Activated CD4-positive, alpha-beta memory T cell treated with anti-CD3 and anti-CD28 coated beads for 36 hours (primary cell): ENCODE measurements around the gene ACTR6. TPM values are rescaled to one million over a fixed set of nuclear protein-coding genes. Genes with fewer than 3 reads are reported as not detected.
"Not testable (repeated sequence)": the region's sequence is repeated elsewhere in the genome, so short reads cannot be mapped to it uniquely, and the experiment has no call there.

ENCODE experiments used
- CTCF ChIA-PET: fragments of 350-600 bp; sonication (Branson Sonifier 250); formaldehyde crosslinking; loops from one replicate; lab custom pipeline; 2021; ENCODE audit warnings: antibody characterized with exemption, inconsistent platforms; lab: Charles Lee
- POLR2A ChIA-PET: fragments of 350-600 bp; sonication (Branson Sonifier 250); formaldehyde crosslinking; loops from one replicate; lab custom pipeline; 2021; ENCODE audit warnings: antibody characterized with exemption; lab: Charles Lee
- DNase-seq: peaks from one replicate; pipeline ENCODE4 v3.0.0-alpha.2; 2020
- H3K27ac Mint-ChIP-seq: one replicate; pipeline ENCODE4 v1.8.0; 2021; ENCODE audit warnings: mixed read lengths
- H3K27me3 Mint-ChIP-seq: one replicate; pipeline ENCODE4 v1.8.0; 2021; ENCODE audit warnings: mixed read lengths
- H3K36me3 Mint-ChIP-seq: one replicate; pipeline ENCODE4 v1.8.0; 2021; ENCODE audit warnings: mixed read lengths
- H3K4me1 Mint-ChIP-seq: one replicate; pipeline ENCODE4 v1.8.0; 2021; ENCODE audit warnings: low read depth, mixed read lengths
- H3K4me3 Mint-ChIP-seq: one replicate; pipeline ENCODE4 v1.8.0; 2021; ENCODE audit warnings: mild to moderate bottlenecking, mixed read lengths
- H3K9me3 Mint-ChIP-seq: one replicate; pipeline ENCODE4 v1.8.0; 2021; ENCODE audit warnings: mixed read lengths
- intact Hi-C: fragments of 100-400 bp; cut with micrococcal nuclease; formaldehyde crosslinking; loops from one replicate; pipeline ENCODE4 v1.15.1; 2023
- total RNA-seq, 2 experiments: library from RNA; stranded (reverse); gene quantifications; one replicate each; pipeline ENCODE4 v1.2.3, GENCODE V29; 2021

ACTR6 gene
- total RNA-seq, 2 experiments from 2014 or later: 58.3 to 60.3 TPM

DNA sequence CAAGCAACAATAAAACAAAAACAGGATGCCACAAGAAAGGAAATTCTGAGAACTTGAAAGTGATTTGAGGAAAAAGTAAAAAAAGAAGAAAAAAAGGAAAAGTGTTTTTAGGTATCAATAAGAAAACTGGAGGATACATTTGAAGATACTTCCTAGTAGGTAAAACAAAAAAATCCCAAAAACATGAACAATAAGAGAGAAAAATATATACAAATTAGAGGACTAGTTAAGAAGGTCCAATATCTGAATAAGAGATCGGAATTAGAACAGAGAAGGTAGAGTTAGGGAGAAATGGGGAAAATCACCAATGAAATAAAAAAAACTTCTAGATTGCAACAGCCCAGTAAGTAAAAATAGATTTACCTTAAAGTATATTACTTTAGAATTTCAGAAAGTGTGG is 57.5 kb downstream of the ACTR6 start:
- Mint-ChIP-seq H3K27ac (no peak overlapping the region), H3K4me3 (no peak overlapping the region), H3K9me3 (no peaks in the 10 kb centered on the region), H3K36me3 (no peaks in the 10 kb centered on the region), H3K4me1 (no peaks in the 10 kb centered on the region), H3K27me3 (no peaks in the 10 kb centered on the region)
- no peak for DNase-seq
- intact Hi-C loops: no loop called here
- CTCF ChIA-PET: interaction anchor here (1.2 kb wide), 1 partner anchor 23 kb away, joined by 3 read pairs; no protein-coding TSS in a partner anchor
- POLR2A ChIA-PET: no interaction called here

DNA sequence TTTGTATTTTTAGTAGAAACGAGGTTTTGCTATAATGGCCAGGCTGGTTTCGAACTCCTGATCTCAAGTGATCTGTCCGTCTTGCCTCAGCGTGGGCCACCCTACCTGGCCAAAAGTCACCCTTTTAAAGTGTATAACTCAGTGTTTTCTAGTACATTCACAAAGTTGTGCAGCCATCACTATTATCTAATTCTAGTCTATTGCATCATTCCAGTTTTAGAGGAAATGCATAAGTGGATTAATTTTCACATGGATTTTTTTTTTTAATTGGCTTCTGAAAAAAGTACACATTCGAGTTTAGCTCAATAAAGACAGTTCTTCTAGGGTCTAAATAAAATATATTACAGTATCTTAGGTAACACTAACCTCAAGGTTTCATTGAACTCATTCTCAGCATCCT is 62.5 kb downstream of the ACTR6 start:
- no peaks in the 10 kb centered on the region for H3K27me3 Mint-ChIP-seq
- no peaks in the 10 kb centered on the region for H3K9me3 Mint-ChIP-seq
- peaks cover 1% of the 10 kb centered on the region for H3K4me1 Mint-ChIP-seq
- POLR2A ChIA-PET: no interaction called here
- CTCF ChIA-PET: no interaction called here
- H3K27ac Mint-ChIP-seq: no peak overlapping the region
- no peak for DNase-seq
- no peaks in the 10 kb centered on the region for H3K36me3 Mint-ChIP-seq
- intact Hi-C loops: loop anchor here (10.0 kb wide), 2 partner anchors 1022 to 1618 kb away; partner anchors contain the start of genes APAF1, IKBIP and UTP20
- no peak overlapping the region for H3K4me3 Mint-ChIP-seq

DNA sequence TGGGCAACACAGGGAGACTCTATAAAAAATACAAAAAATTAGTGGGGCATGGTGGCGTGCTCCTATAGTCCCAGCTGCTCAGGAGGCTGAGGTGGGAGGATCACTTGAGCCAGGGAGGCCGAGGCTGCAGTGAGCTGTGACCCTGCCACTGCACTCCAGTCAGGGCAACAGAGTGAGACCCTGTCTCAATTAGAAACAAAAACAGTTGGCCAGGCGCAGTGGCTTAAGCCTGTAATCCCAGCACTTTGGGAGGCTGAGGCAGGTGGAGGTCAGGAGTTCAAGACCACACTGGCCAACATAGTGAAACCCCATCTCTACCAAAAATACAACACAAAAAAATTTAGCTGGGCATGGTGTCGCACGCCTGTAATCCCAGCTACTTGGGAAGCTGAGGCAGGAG is 64.5 kb downstream of the ACTR6 start:
- H3K27me3 Mint-ChIP-seq, H3K27ac Mint-ChIP-seq, H3K36me3 Mint-ChIP-seq, H3K4me3 Mint-ChIP-seq, CTCF ChIA-PET, H3K9me3 Mint-ChIP-seq, DNase-seq: not testable (repeated sequence)
- intact Hi-C loops: loop anchor here (5.0 to 10.0 kb wide), 4 partner anchors 1020 to 1763 kb away; partner anchors contain the start of genes APAF1, IKBIP and UTP20
- POLR2A ChIA-PET: interaction anchor here (0.7 kb wide), 1 partner anchor 95 kb away, joined by 4 read pairs; no protein-coding TSS in a partner anchor
- H3K4me1 Mint-ChIP-seq: peaks cover 14% of the 10 kb centered on the region

DNA sequence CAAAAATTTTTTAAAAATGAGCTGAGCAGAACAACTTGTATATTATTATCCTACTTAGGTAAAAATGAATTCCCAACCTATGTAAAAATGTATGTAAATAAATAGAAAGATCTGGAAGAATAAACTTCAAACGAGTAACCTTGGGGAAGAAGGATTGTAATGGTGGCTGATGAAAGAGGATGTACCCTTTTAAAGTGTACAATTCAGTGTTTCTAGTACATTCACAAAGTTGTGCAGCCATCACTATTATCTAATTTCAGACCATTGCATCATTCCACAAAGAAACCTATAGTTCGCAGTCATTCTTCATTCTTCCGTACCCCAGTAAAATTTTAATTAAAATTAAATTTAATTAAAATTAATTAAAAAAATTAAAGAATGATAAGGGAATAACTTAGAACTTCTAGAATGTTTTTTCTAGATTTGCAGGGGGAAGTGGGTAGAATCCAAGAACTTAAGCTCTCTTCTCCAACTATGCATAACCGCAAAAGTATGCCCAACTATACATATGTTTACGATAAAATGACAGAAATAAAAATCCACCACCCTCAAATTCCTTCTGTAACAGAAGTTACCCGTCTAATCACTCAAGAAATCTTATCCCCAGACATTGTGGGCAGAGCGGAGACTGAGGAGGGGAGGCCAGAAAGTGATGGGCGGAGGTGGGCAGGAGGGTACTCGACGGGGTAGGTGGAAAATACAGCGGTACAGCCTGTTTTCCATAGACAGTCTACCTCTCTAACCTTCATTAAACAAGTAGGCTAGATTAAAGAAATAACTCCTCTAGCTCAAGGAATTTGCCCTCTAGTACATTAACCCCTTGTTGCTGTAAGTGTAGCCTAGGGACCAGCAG is 65.3 kb downstream of the ACTR6 start:
- ChIA-PET POLR2A (interaction anchor here (3.1 kb wide), 1 partner anchor 65 kb away, joined by 17 read pairs; the partner anchor contains the start of gene ACTR6), CTCF (interaction anchor here (0.9 to 1.5 kb wide), 4 partner anchors 66 to 476 kb away, joined by 3 to 4 read pairs (median 4); partner anchors contain the start of gene ACTR6)
- no peaks in the 10 kb centered on the region for H3K36me3 Mint-ChIP-seq
- H3K27ac Mint-ChIP-seq: peak overlapping the region; percentile 96
- peak overlapping the region; percentile 94 for H3K4me3 Mint-ChIP-seq
- no peak for DNase-seq
- no peaks in the 10 kb centered on the region for H3K9me3 Mint-ChIP-seq
- H3K27me3 Mint-ChIP-seq: no peaks in the 10 kb centered on the region
- intact Hi-C loops: loop anchor here (2.0 to 10.0 kb wide), 5 partner anchors 1019 to 1764 kb away; partner anchors contain the start of genes APAF1, IKBIP and UTP20
- H3K4me1 Mint-ChIP-seq: peaks cover 18% of the 10 kb centered on the region

DNA sequence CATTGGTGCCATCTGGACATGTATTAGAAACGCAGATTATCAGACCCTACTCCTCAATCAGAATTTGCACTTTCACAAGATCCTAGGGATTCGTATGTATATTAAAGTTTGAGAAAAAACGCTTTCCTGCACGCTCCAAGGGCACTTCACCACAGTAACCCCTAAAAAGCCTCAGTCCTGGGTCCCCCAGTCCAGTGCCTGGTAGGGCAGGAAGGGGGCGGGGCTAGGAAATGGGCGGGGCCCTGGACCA is 65.9 kb downstream of the ACTR6 start:
- DNase-seq: peak; percentile 94
- H3K36me3 Mint-ChIP-seq: no peaks in the 10 kb centered on the region
- H3K27ac Mint-ChIP-seq: peak overlapping the region; percentile 96
- H3K4me1 Mint-ChIP-seq: peaks cover 20% of the 10 kb centered on the region
- intact Hi-C loops: loop anchor here (2.0 to 10.0 kb wide), 5 partner anchors 1018 to 1764 kb away; partner anchors contain the start of genes APAF1, IKBIP and UTP20
- H3K4me3 Mint-ChIP-seq: peak overlapping the region; percentile 94
- H3K27me3 Mint-ChIP-seq: no peaks in the 10 kb centered on the region
- no peaks in the 10 kb centered on the region for H3K9me3 Mint-ChIP-seq
- CTCF ChIA-PET: interaction anchor here (0.8 to 1.5 kb wide), 5 partner anchors 66 to 476 kb away, joined by 3 to 4 read pairs (median 4); partner anchors contain the start of gene ACTR6
- POLR2A ChIA-PET: interaction anchor here (3.1 kb wide), 1 partner anchor 66 kb away, joined by 17 read pairs; the partner anchor contains the start of gene ACTR6

GRCh38 chr12:100266835-100267602 is 66.4 kb downstream of the ACTR6 start, which contains the start of the genes DEPDC4 and SCYL2:
Gene DEPDC4 (minus strand): TSS chr12:100267079. CDS start chr12:100267076, 3 bp downstream.
Gene SCYL2 (plus strand): TSS chr12:100267177. CDS start chr12:100282971, 15,794 bp downstream.
- H3K9me3 Mint-ChIP-seq: no peaks in the 10 kb centered on the region

DNA sequence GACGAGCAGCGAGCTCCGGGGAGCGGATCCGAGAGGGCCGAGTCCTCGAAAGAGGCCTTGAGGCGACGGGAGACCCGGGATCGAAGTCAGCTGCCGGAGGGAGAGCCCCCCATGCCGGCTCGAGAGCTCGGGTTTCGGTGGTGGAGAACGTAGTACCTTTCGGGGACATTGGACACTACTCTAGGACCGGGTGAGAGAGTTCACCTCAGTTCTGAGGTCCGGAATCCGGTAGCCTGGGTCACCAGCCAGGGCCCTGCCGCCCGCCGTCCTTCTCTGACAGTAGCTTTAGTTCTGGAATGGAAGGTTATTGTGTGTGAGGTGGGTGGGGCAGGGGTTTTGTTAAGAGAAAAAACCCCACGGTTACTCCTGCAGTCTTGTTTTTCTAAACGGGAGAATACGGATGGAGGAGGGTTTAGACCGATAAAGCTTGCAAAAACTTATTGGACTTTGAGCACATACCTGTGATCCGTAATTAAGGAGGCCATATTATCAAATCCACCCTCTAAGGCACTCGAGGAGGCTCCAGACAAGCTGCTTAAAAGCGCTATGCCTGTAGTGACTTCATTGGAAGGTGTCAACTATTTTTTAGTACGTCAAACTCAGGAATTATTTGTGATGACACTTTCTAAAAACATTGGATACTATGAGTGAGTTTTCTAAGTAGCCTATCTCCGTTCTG is 67.1 kb downstream of the ACTR6 start:
- intact Hi-C loops: loop anchor here (1.0 to 10.0 kb wide), 7 partner anchors 67 to 1765 kb away; partner anchors contain the start of genes ACTR6, APAF1, BLTP3B and IKBIP
- ChIA-PET POLR2A (interaction anchor here (0.5 to 3.1 kb wide), 2 partner anchors 29 to 67 kb away, joined by 3 to 17 read pairs; partner anchors contain the start of gene ACTR6), CTCF (interaction anchor here (1.5 kb wide), 1 partner anchor 113 kb away, joined by 4 read pairs; no protein-coding TSS in a partner anchor)
- Mint-ChIP-seq H3K36me3 (no peaks in the 10 kb centered on the region), H3K27me3 (no peaks in the 10 kb centered on the region), H3K4me3 (peak overlapping the region; percentile 94), H3K9me3 (no peaks in the 10 kb centered on the region), H3K27ac (peak overlapping the region; percentile 71), H3K4me1 (peaks cover 29% of the 10 kb centered on the region)
- no peak for DNase-seq

More at GRCh38 chr12:100266835-100267602, 66.4 kb downstream of the ACTR6 start, which contains the start of the genes DEPDC4 and SCYL2:
- H3K27ac Mint-ChIP-seq: peak within 1 kb of the TSS; percentile 96
- DNase-seq: peak; percentile 95
- H3K4me3 Mint-ChIP-seq: peak within 1 kb of the TSS; percentile 94
- no peaks in the 10 kb centered on the region for H3K36me3 Mint-ChIP-seq
- ChIA-PET CTCF (interaction anchor here (0.8 to 1.5 kb wide), 5 partner anchors 67 to 475 kb away, joined by 3 to 4 read pairs (median 4); partner anchors contain the start of gene ACTR6), POLR2A (interaction anchor here (3.1 kb wide), 1 partner anchor 66 kb away, joined by 17 read pairs; the partner anchor contains the start of gene ACTR6)
- H3K4me1 Mint-ChIP-seq: peaks cover 24% of the 10 kb centered on the region
- intact Hi-C loops: loop anchor here (1.0 to 10.0 kb wide), 7 partner anchors 67 to 1765 kb away; partner anchors contain the start of genes ACTR6, APAF1, BLTP3B and IKBIP
- H3K27me3 Mint-ChIP-seq: no peaks in the 10 kb centered on the region

GRCh38 chr12:100268835-100269564 is 68.4 kb downstream of the ACTR6 start:
- no peak overlapping the region for H3K27ac Mint-ChIP-seq
- ChIA-PET CTCF (no interaction called here), POLR2A (interaction anchor here (3.1 kb wide), 1 partner anchor 68 kb away, joined by 17 read pairs; the partner anchor contains the start of gene ACTR6)
- intact Hi-C loops: loop anchor here (5.0 to 10.0 kb wide), 4 partner anchors 1016 to 1767 kb away; partner anchors contain the start of genes APAF1, IKBIP and UTP20
- H3K4me3 Mint-ChIP-seq: peak overlapping the region; percentile 94
- DNase-seq: no peak
- no peaks in the 10 kb centered on the region for H3K27me3 Mint-ChIP-seq
- no peaks in the 10 kb centered on the region for H3K36me3 Mint-ChIP-seq
- peaks cover 39% of the 10 kb centered on the region for H3K4me1 Mint-ChIP-seq
- no peaks in the 10 kb centered on the region for H3K9me3 Mint-ChIP-seq

DNA sequence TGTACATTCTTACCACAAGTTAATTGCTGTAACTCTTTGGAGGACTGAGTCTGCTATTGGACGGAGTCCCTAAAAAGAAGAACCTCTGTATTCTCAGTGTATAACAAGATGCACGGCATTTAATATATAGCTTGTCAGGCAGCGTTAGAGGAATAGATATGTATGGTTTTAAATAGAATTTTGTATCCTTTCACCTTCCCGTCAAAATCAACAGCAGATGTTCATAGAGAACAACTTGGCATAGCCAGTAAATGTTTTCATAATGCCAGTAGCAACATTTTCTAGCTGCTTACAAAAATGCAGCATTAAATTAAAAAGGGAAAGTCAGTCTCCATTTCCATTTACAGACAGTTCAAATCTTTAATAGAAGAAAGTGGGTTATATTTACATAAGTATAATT is 73.2 kb downstream of the ACTR6 start:
- Mint-ChIP-seq H3K36me3 (peaks cover 4% of the 10 kb centered on the region), H3K27ac (no peak overlapping the region), H3K4me1 (peaks cover 50% of the 10 kb centered on the region), H3K27me3 (no peaks in the 10 kb centered on the region), H3K4me3 (no peak overlapping the region), H3K9me3 (no peaks in the 10 kb centered on the region)
- POLR2A ChIA-PET: no interaction called here
- intact Hi-C loops: no loop called here
- DNase-seq: no peak
- CTCF ChIA-PET: no interaction called here
